Activated CD8-positive, alpha-beta memory T cell treated with anti-CD3 and anti-CD28 coated beads, Interleukin-2, amount 50 U/mL, for 24 hours (primary cell): Measurements from ENCODE around the gene CROCC2.

Source experiments
- DNase-seq: peaks from one replicate; pipeline ENCODE4 v3.0.0-alpha.2; 2020; ENCODE audit errors: extremely low read depth

The CROCC2 gene

DNA sequence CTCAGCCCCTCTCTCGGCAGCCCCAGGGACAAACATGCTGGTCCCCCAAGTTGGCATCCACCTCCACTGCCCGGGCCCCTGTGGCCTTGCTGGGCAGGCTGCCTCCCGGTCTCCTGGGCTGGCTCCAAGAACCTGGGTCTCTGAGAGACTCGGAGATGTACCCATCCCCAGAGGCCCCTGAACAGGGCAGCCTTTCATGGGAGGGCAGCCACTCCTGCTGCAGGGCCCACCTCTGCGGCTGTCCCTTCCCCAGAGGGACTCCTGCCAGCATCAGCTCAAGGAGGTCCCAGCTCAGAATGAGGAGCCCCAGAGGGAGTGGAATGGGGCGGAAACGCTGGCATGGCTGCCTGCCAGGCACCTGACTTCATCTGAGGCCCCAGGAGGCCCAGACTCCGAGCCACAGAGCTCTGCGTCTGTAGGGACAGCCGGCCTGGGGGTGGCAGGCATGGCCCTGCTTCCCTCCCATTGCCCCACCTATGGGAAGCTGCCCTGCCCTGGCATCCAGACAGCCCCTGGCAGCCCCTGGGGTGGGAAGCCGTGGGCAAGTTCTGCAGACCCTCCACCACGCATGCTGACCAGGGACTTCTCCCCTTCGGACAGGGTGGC is 857 bp upstream of the CROCC2 start:
- no peak for DNase-seq

DNA sequence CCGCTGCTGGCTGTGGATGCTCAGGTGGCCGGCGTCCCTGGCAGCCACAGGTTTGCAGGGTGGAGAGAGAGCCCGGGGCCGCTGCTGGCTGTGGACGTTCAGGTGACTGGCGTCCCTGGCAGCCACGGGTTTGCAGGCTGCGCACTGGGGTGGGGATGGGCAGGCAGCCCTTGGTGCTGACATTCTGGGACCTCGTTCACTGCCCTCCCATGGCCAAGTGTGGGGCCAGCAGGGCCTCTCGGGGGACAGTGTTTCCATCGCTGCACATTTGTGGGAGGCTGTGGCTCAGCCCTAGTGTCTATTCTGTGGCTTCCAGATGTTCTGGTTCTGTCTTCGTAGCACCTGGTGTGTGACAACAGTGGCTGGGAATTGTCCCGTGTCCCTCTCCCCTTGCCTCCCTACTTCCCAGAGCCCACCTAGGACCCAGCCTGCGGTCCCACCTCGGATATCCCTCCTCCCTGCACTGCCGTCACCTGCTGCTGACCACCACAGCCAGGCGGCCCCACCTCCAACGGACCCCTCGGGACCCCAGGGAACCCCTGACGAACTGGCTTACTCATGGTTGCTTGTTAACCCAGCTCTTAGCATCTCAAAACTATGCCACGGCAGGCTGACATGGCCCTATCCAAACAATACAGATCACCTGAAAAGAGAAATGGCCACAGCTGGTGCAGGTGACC is 915 bp downstream of the CROCC2 start:
- DNase-seq, result no peak

DNA sequence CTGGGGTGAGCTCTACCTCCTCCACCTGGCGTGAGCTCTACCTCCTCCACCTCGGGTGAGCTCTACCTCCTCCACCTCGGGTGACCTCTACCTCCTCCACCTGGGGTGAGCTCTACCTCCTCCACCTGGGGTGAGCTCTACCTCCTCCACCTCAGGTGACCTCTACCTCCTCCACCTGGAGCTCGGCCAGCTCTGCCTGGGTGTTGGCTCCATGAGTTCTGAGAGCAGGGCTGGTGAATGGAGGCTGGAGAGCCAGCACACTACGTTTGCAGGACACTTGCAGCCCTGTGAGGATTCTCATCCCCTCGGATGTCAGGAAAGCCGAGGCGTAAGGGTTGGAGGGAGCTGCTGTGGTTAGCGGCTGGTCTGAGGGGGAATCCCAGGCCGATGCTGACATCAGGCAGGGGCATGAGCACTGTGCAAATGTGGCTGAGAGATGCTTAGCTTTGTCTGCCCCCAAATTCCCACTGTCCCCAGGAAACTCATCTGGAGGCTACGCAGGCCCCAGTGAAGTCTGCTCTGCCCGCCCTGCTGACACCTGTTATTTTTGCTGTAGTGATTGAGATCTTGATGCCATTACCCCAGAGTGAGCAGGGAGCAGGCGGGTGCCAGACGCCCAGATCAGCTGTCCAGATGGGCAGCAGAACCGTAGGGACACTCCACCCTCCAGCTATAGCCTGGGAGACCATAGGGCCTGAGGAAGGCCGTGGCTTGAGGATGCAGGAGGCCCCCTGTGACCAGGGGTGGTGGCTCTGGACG is 3.3 kb downstream of the CROCC2 start:
- DNase-seq, result no peak

DNA sequence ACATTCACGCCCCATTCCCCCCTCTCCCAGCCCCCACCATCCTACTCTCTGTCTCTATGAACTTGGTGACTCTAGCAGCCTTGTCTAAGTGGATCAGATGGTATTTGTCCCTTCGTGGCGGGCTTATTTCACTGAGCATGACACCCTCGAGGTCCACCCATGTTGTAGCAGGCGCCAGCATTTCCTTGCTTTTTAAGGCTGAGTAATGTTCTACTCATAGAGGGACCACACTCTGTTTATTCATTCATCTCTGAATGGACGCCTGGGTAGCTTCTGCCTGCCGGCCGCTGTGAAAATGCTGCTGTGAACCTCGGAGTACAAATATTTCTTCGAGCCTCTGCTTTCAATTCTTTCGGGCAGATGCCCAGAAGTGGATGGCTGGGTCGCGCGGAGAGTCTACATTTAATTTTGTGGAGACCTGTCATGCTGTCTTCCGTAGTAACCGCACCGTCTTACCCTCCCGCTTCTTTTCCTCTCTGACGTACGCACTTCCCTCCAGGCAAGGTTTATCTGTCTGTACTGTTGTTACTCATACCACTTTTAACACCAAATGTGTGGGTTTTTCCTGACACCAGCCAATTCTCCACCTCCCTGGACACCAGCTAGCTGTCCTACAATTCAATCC is 5.6 kb downstream of the CROCC2 start:
- no peak for DNase-seq

DNA sequence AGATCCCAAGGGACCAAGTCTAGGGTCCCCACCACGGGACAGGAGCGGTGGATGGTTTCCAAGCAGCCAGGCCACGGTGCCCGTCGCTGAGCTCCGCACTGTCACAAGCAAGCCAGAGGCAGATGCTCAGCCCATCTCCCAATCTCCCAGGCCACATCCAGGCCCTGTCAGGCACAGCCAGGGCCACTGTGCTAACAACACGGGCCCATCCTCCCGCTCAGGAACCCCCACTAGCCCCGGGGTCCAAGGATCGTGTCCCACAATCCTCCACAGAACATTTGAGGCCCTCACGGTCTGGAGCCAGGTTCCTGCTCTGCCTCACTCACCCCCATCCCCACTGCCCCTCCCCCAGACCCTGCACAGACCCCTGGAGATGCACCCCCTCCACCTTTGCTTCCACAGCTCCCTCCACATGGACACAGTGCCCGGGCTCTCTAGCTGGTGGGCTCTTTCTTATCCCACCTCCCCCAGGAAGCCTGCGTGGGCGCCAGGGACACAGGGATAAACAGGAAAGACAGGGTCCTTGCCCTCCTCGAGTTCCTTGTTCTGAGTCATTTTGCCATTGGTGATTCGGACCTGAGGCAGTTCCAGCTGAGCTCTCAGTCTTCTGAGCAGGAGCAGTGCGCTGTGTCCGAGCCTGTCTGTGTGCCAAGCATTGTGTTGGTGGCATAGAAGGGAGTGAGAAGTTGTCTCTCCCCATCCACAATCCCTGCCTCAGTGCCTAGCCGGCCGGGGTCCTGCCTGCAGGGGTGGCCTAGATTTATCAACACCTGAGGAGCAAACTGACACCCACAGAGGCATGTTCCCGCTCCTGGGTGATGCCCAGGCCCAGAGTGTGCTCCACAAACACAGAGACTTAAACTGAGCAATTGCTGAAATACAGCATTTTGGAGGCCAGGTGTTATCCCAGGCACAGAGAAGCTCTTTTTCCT is 7.0 kb downstream of the CROCC2 start:
- no peak for DNase-seq

DNA sequence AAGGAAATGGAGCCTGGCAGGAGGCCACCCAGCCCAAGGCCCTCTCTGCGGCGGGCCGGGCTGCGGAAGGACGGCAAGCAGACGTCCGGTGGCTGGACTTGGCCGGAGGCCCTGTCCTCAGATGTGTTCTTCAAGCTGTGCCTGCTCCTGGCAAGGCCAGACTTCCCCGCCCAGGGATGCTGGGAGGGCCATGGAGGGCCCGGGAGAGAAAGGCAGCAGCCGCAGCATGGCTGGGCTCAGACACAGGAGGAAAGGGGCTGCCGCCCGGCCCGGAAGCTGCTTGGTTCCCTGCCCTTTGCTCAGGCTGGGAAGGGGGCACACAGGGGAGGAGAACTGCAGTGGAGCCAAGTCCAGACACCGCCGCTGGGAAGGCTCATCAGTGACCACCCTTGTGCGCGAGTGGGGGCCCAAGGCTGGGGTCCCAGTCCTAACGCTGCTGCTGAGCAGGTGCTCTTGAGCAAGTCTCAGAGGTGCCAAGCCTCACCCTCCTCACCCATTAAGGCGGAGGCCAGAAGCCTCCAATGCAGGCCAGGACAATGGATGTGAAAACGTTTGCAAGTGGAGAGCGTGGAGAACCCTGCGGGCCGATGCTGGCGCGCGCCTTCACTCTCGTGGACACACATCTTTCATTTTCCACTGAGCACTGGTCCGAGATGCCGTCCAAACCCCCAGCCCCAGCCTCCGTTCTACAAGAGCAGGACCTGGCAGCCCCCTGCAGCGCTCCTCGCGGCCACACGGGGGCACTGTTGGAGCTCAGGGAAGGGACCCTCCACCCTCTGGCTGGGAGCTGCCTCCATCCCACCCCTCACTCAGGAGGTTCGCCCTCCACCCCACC is 7.9 kb downstream of the CROCC2 start:
- DNase-seq, result no peak

DNA sequence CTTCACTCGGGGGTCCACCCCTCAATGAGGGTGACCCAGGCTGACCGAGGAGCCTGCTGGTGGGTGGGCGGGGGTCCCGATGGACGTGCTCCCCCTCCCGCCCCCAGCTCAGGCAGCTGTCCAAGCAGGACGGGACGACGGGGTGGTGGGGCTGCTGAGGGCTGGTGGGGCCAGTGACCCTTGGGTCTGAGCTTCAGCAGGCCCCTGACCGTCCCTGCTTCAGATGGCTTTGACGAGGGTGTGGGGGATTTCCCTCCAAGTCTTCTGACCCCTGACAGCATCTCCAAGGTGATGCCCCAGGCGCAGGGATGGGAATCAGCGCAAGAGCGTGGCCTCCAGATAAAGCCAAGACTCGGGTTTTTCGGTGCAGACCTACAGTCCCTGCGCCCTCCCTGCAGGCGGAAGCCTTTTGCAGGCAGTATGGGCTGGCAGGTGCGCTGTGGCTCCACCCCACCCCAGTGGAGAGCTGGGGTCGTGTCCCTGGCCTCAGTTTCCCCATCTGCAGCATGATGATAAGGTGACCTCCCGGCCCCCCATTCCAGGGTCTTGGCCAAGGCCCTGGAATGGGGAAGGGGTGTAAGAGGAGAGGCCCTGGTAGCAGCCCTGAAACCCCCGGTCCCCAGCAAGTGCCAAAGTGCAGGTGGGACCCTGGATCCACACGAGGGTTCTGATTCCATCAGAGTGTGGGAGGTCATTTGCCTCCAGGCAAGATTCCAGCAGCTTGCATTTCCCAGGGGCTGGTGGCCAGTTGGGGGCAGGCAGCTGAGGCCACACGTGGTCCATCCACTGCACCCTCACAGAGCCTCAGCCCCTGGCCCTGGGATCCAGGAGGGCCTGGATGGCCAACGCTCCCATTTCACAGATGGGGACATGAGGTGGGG is 8.7 kb downstream of the CROCC2 start:
- no peak for DNase-seq

DNA sequence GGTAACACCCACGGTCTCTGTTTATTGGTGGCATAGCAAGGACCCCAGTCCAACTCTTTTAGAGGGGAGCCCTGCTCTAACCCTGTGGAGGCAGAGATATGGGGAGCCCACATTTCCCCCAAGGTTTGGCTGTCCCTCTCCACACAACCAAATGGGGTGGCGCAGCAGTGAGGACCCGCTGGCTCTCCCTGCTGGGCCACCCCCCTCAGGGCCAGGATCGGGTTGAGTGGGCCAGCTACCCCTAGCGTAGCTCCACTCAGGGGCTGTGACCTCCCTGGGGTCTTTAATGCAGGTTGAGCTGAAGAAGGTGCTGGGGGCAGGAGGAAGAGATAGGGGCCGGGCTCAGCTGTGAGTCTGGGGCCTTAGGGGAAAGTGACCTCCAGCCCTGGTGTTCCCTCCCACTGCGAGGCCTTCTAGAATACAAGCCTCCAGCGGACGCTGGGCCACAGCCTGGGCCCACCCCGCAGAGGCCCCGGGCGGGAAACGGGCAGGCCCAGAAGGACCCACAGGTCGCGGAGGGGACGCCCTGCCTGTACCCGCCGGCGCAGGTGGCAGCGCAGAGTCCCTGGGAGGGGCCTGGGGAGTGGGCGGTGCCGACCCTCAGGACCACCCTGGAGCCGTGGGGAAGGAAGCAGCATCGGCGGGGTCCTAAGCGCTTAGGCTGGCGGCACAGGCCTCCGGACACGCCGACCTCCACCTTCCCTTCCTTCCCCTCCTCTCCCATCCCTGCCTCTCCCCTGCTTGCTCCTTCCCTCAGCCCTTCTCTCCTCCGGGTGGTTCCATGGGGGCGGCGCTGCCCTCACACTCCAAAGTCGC is 9.6 kb downstream of the CROCC2 start:
- no peak for DNase-seq

DNA sequence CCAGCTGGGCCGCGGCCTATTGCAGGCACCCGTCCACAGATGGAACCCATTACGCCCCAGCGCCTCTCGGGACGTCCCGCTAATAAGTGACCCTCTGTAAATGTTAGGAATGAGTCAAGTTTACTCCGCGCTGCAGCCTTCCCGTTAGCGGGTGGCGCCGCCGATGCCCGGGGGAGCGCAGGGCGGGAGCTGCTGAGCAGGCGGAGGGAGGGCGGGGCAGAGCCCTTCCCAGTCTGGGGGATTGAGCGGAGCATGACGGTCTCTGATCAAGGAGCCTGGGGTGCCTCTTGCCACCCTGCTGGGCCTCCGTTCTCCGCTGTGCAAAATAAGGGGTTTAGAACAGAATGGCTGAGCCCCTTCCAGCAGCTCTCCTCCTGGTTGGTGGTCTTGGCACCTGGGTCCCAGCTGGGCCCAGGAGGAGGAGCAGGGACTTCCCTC is 10.5 kb downstream of the CROCC2 start:
- no peak for DNase-seq

DNA sequence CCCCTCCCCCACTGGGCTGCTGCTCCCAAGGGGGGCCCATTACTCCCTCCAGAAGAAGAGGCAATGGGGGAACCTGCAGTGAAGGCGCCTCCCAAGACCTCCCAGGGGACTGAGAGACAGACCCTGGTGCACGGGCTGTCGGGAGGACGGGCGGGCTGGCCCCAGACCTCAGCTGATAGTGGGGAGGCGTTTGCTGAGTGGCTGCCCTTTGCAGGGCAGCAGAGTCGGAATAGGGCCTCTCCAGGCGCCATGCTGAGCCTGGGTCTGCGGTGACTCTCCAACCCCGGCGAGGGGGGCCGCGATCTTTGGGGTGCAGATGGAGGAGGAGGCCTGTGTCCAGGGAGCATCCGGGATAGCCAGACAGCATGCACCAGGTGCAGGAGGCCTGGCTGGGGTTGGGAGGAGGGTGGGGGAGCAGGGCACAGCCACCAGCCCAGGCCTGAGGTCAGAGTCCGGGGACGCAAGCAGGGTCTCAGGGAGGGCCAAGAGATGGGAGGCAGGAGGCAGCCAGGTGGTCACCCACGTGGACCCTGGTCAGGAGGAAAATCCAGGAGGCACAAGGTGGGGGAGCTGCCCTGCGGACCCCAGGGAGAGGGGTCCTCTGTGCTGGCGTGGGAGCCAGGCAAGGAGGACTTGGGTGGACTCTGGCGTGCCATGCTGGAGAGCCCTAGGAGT is 11.0 kb downstream of the CROCC2 start:
- DNase-seq, result no peak

DNA sequence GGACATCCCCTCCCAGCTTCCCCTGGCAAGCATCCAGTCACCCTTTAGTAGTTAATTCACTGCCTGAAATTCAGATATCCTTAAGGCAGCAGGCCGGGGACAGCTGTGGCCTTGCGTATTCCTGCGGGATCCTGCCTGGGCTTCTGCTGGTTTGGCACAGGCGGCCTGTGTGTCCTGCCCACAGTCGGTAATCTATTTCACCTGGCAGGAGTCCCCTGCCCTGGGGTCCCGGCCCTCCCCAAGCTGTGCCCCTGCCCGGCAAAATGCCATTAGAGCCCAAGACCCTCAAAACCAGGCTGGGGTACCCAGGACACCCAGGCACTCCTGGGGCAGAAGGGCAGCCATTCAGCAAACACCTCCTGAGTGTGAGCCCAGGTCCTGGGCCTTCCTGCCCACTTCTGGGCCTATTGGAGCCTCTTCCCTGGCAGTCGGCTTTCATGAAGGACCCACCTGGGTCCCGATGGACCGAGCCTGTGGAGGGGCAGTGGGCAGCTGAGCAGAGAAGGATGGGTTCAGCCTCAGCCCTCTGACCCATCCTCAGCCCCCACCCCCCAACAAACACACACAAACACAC is 11.6 kb downstream of the CROCC2 start:
- DNase-seq, result no peak

DNA sequence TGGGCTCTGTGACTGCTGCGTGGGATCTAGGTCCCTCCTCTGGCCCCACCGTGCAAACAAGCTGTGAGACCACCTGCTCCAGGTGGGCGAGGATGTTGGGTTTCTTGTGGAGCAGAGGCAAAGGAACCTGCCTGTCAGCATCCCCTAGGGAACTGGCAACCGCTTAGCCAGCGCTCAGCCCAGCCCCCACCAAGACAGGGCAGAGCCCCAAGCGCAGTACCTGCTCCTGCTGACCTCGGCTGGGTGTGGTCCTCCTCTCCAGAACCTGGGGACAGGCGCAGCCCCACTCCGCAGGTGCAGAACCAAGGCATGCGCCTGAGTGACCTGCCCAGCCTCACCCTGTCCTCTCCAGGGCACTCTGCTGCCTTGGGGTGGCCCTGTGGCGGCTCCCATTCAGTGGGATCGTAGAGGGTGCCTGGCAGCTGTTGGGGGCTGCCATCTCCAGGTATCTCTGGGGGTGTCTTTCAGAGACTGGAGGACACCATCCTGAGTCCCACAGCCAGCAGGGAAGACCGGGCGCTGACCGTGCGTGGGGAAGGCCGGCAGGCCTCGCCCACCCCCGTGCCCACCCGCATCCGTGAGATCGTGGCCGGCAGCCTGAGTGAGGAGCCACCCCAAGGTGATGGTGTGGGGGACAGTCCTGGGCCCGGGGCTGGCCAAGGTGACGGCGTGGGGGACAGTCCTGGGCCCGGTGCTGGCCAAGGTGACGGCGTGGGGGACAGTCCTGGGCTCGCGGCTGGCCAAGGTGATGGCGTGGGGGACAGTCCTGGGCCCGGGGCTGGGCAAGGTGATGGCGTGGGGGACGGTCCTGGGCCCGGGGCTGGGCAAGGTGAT is 12.3 kb downstream of the CROCC2 start:
- DNase-seq, result no peak

DNA sequence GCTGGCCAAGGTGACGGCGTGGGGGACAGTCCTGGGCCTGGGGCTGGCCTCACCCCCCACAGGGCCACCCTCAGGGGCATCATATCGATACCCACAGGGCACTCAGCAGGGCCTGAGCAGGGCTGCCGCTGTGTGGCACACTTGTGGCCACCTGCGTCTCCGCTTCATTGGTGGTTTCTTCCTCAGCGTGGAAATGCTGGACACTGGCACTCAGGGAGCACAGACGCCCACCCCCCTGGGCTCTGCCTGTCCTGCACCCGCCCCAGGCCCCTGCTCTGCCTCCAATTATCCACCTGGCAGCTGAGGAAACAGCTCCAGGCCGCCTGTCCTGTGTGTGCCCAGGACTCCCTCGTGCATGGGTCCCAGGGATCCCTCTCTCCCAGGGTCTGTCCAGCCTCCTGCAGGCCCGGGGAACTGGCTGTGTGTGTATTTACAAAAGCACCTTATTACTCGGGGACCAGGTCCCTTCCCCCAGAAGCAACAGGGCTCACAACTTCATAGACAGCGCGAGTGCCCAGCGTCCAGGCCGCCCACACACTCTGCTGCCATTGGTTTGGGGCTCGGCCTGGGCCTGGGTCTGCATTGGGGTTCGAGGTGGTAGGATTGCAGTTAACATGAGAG is 13.1 kb downstream of the CROCC2 start:
- DNase-seq, result no peak

DNA sequence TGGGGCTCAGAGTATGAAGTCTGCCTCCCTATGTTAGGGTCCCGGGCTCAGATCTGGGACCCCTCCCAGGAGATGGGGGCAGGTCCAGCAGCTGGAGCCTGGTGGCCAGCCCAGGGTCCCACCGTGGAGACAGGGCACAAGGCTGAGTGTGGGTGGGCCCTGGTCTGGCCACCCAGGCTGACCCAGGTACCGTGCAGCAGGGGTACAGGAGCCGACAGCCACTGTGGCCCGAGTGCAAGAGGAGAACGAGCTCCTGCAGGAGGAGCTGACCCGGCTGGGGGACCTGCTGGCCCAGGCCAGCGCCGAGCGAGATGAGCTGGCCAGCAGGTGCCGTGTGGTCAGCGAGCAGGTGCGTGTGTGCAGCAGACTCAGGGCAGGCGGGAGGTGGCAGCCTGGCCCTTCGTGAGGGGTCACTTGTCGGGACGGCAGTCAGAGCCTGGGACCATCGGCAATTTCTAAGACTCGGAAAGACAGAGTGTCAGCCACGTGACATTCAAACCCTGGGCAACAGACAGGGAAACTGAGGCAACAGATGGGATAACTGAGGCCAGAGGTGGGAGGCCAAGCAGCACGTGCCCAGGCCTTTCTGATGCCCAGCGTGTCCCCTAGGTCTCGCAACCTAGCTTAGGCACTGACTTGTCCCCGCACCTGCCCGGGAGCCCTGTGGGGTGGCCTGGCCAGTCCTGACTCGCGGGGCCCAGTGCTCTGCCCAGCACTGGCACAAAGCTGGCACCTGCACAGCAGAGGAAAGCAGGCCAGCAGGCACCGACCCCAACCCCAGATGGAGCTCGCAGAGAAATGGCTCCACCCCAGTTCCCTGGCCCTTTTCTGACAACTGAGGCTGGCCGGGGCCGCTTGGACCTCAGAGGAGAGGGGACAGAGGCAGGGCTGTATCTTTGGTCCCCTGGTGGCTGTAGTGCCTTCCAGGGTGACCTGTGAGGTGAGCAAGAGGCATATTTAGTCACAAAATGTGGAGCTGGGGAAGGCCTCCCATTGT is 13.9 kb downstream of the CROCC2 start:
- DNase-seq, result no peak

DNA sequence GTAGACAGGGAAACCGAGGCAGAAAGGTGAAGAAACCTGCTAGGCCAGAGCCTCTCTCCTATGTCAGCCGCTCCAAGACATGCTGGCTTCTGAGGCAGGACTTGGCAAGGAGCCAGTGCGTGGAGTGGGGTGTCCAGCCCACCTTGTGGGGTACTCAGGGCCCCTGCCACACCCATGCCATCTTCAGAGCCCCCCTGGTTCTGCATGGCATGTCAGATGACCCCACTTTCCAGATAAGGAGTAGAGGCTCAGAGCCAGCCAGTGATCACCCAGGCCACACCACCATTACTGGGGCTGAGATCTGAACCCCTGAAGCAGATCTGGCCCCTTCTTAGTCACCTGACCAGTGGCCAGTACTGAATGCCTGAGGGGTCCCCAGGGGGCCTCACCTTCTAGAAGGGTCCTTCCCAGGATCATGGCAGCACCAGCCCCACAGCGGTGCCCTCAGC is 14.7 kb downstream of the CROCC2 start:
- DNase-seq, result no peak
